ENCODE results near the gene SRCIN1.
"Not testable (repeated sequence)": the region's sequence is repeated elsewhere in the genome, so short reads cannot be mapped to it uniquely, and the experiment has no call there.

The SRCIN1 gene, protein sequence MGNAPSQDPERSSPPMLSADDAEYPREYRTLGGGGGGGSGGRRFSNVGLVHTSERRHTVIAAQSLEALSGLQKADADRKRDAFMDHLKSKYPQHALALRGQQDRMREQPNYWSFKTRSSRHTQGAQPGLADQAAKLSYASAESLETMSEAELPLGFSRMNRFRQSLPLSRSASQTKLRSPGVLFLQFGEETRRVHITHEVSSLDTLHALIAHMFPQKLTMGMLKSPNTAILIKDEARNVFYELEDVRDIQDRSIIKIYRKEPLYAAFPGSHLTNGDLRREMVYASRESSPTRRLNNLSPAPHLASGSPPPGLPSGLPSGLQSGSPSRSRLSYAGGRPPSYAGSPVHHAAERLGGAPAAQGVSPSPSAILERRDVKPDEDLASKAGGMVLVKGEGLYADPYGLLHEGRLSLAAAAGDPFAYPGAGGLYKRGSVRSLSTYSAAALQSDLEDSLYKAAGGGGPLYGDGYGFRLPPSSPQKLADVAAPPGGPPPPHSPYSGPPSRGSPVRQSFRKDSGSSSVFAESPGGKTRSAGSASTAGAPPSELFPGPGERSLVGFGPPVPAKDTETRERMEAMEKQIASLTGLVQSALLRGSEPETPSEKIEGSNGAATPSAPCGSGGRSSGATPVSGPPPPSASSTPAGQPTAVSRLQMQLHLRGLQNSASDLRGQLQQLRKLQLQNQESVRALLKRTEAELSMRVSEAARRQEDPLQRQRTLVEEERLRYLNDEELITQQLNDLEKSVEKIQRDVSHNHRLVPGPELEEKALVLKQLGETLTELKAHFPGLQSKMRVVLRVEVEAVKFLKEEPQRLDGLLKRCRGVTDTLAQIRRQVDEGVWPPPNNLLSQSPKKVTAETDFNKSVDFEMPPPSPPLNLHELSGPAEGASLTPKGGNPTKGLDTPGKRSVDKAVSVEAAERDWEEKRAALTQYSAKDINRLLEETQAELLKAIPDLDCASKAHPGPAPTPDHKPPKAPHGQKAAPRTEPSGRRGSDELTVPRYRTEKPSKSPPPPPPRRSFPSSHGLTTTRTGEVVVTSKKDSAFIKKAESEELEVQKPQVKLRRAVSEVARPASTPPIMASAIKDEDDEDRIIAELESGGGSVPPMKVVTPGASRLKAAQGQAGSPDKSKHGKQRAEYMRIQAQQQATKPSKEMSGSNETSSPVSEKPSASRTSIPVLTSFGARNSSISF

DNA sequence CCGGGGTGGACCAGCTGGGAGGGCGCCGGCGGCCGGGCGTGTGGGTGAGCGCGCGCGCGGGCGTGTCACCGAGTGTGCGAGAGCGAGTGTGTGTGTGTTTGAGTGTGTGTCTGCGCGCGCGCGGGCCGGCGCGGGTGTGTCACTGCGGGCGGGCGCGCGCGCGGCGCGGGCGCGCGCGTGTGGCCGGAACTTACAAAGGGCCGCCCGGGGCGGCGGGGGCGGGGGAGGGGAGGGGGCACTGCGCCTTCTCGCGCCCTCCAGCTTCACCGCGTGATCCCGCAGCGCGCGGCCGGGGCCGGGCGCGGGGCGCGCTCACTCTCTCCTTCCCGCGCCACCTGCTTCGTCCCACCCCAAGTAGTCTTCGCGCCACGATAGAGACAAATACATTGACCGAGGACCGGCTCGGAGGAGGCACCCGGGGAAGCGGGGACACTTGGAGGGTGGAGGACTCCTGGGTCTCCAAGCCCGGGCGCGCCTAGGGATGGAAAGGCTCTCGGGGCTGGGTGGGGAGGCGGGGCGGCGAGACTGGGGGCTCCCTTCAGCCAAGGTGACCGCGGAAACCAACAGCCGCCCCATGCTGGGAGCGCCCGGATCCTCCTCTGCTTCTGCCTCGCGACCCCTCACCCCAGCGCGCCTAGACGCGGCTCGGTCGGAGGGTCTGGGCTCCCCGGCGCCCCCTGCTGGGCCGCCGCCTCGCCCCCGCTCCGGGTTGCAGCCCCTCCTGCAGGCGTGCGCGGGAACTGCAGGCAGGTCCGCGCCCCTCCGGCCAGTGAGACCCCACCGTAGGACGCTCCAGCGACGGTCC, at the start of gene SRCIN1:
SRCIN1 (minus strand) TSS at position 112 of the 805 bp plus-strand sequence. CDS start 247 bp downstream, outside the sequence.
- DNase-seq: peak; percentile 47 to 71

DNA sequence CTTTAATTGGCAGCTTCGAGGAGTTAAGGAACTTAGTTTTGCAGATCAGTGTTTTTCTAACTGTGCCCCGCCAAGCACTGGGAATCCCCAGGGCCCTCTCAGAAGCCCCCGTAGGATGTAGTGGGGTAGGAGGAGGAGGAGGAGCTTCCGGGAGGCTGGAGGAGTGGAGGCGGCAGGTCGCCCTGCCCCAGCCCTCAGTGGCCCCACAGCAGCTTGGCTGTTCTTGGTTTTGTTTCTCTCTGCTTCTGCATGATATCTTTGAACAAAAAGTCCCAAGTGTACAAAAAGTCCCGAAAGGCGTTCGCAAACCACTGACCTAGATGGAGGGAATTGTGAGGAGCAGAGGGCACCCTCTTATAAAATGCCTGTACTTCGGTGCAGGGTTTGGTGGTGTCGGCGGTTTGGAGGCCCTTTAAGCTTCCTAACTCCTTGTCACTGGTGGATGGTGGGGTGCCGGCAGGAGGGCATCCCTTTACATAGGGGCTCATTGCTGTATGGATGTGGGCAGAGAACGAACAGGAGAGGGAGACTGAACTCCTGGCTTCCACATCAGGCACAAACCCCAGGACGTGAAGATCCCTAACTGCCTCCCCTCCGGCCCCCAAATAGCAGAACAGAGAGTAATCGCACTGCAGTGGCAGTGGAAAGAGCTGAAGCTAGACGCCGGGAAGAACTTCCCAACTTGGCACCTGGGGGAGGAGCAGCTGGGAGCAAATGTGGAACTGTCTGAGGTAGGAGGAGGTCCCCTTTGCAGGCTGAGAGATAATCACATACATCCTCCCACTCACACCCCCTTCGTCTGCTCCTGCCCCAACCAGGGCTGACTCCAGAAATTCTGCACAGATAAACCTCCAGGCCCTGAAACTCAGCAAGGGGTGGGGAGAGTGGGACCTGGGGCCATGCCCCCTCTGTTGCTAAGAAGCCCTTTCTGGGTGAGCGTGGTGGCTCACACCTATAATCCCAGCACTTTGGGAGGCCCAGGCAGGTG, 49.0 kb upstream of the SRCIN1 start:
- no peak for DNase-seq

DNA sequence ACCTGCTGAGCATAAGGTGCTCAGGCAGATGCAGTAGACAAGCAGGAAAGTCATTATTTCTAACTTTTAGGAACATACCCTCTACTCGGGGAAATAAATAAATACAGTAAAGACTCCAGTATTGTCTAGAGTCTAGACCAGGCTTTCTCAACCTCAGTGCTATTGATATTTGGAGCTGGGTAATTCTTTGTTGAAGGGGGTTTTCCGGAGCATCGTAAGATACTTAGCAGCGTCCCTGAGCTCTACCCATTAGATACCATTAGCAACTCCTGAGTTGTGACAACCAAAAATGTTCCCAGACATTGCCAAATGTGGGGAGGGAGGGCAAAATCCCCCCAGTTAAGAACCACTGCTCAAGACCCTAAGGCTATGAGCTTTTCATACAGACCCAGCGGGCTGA, 47.9 kb upstream of the SRCIN1 start:
- DNase-seq: no peak

DNA sequence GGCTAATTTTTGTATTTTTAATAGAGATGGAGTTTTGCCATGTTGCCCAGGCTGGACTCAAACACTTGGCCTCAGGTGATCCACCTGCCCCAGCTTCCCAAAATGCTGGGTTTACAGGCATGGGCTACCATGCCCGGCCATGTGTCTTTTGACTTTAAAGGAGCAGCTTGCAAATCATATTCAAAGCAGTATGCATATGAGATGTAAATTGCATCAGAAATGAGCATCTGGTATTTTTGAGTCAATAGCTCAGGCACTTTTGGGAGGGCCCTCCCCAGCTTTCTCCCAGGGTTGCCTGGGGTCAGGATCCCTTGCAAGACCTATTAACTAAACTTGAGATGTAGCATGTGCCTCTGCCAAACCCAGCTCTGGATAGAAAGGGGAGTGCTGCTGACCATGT, 47.5 kb upstream of the SRCIN1 start:
- DNase-seq: no peak

DNA sequence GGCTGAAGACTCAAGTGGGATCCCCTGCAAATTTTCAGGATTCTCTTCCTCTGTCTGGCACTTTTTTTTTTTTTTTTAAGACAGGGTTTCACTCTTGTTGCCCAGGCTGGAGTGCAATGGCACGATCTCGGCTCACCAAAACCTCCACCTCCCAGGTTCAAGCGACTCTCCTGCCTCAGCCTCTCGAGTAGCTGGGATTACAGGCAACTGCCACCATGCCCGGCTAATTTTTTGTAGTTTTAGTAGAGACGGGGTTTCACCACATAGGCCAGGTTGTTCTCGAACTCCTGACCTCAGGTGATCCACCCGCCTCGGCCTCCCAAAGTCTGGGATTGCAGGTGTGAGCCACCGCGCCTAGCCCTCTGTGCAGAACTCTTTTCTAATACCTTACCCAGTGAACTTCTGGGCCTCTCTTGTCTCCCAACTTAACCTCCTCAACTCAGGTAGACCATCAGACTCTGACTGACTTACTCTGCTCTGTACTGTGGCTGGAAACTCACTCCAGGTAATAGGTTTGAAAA, 45.0 kb upstream of the SRCIN1 start:
- not testable (repeated sequence) for DNase-seq

DNA sequence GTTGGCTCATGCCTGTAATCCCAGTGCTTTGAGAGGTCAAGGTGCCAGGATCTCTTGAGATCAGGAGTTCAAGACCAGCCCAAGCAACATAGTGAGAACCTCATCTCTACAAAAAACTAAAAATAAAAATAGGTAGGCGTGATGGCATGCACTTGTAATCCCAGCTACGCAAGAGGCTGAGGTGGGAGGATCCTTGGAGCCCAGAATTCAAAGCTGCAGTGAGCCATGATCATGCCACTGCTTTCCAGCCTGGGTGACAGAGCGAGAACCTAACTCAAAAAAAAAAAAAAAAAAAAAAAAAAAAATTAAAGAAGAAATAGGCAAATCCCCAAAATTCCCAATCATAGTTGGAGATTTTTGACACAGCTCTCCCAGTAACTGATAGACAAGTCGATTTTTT, 32.2 kb upstream of the SRCIN1 start:
- no peak for DNase-seq

DNA sequence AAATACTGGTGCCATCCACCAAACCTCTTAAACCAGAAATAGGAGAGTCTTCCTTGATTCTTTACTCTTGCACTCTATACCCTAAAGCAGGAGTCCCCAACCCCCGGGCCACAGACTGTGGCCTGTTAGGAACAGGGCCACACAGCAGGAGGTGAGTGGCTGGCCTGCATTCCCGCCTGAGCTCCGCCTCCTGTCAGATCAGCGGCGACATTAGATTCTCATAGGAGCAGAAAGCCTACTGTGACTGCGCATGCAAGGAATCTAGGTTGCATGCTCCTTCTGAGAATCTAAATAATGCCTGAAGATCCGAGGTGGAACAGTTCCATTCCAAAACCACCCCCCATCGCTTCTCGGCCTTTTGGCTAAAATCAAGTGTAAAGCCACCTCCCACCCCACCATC, 30.3 kb upstream of the SRCIN1 start:
- no peak for DNase-seq

DNA sequence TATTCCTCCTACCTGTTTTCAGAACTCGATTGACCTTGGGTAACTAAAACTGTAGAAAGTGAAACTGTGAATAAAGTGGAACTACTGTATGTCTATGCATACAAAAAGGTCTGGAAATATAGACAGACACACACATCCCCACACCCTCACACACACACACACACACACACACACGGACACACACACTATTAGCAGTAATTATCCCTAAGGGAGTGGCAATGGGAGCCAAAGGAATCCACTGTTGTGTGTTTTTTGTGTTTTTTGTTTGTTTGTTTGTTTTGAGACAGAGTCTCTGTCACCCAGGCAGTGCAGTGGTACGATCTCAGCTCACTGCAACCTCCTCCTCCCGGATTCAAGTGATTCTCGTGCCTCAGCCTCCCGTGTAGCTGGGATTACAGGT, 26.6 kb upstream of the SRCIN1 start:
- no peak for DNase-seq

DNA sequence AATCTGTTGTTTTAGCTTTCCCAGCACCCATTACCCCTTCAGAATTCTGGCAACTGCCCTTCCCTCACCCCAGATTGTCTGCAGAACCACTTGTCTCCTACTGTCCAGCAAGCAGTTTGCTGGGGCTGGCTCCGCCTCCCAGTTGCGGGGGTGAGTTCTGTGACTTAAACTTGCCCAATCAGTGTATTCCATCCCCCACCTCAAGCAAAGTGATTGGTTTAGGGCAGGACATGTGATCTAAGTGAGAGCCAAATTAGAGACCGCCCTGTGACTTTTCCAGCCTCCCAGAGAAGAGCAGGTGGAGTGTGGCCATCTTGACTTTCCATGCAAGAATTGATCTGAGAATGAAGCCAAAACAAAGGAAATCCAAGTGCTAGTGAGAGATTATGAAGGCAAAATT, 22.7 kb upstream of the SRCIN1 start:
- peak in 1 of 2 experiments; percentile 33 for DNase-seq

DNA sequence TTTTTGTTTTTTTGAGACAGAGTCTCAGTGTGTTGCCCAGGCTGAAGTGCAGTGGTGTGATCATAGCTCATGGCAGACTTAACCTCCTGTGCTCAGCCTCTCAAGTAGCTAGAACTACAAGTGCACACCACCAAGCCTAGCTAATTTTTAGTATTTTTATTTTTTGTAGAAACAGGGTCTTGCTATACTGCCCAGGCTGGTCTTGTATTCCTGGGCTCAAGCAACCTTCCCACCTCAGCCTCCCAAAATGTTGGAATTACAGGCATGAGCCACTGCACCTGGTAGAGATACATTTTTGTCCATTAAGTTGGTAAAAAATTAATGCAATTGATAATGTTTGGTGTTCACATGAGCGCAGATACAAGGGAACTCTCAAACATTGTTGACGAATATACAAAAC, 22.2 kb upstream of the SRCIN1 start:
- DNase-seq: no peak

DNA sequence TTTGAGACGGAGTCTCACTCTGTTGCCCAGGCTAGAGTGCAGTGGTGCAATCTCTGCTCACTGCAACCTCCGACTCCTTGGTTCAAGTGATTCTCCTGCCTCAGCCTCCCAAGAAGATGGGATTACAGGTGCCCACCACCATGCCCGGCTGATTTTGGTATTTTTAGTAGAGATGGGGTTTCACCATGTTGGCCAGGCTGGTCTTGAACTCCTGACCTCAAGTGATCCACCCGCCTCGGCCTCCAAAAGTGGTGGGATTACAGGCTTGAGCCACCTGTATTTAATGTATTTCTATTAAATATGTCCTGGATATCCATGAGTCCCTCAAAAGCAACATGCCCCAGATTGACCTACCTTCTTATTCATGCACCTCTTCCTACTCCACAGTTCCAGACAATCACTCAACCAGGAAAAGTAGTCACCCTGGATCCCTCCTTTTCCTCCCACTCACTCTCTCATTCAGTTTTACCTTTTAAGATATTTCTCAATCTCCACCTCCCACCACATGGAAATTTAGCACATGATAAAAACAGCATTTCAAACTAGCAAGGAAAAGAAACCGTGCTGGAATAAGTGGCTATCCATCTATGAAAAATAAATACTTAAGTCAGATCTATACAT, 21.0 kb upstream of the SRCIN1 start:
- DNase-seq: not testable (repeated sequence)

DNA sequence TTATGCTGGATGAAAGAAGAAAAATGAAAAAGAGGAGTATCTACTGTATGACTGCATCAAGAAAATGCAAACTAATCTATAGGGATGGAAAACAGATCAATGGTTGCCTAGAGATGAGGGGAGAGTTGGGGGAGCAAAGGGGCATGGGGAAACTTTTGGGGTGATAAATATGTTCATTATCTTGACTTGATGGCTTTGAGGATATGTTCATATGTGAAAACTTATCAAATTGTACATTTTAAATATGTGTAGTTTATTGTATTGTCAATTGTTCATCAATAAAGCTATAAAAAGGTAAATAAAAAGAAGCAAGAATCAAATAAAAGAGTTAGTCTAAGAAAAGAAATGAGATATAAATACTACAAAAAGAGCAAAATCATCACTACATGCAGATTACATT, 19.7 kb upstream of the SRCIN1 start:
- no peak for DNase-seq

DNA sequence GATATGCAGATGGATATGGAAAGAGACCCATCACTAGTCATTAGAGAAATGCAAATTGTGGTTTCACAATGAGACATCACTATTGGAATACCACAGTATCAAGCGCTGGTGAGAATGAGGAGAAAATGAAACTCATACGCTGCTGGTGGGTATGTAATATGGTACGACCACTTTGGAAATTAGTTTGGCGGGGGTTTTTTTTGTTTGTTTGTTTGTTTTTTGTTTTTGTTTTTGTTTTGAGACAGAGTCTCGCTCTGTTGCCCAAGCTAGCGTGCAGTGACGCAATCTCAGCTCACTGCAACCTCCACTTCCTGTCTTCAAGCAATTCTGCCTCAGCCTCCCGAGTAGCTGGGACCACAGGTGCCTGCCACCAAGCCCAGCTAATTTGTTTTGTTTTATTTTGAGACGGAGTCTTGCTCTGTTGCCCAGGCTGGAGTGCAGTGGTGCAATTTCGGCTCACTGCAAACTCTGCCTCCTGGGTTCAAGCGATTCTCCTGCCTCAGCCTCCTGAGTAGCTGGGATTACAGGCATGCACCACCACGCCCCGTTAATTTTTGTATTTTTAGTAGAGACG, 19.1 kb upstream of the SRCIN1 start:
- DNase-seq: not testable (repeated sequence)

DNA sequence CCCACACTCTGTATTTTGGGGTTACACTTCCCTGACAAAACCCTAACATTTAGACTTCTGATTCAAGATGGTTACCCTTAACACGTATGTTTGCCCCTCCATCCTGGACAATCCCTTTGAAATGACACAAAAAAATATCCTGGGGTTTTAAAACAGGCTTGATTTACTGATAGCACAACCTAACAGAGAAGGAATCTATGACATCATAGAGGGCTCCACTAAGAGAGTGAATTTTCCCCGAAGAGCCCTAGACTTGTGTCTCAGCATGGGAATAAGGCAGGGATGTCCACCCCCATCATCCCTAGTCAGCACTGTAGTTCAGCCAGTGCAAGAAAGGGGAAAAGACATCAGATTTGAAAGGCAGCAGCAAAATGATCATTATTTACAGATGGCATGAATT, 15.8 kb upstream of the SRCIN1 start:
- DNase-seq: no peak

DNA sequence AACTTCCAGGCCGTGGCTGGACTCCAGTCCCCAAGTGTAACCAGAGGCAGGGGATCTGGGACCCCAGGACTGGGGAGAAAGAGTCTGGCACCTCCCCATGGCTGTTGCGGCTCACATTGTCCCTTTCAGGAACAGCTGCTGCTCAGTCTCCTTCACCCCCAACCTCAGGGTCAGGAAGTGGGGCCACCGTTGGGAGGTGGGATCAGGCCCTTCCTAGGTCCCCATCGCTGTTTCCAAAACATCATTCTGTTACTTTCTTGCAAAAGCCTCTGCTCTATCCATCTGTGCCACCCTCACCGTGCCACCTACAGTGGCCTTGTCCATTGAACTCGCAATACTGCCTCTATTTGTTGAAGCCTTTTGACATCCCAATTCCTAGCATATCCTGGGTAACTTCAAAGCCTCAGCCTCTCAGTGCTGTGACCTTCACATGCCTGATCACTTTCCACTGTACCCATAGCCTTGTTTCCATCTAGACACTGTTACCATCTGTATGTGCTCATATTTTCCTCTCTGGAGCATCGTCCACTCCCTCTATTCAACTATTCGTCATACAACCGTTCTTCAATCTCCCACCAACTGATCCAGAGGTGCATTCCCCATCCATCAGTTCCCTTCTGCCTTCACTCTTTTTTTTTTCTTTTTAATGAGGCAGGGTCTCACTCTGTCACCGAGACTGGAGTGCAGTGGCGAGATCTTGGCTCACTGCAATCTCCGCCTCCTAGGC, 15.0 kb upstream of the SRCIN1 start:
- no peak for DNase-seq

DNA sequence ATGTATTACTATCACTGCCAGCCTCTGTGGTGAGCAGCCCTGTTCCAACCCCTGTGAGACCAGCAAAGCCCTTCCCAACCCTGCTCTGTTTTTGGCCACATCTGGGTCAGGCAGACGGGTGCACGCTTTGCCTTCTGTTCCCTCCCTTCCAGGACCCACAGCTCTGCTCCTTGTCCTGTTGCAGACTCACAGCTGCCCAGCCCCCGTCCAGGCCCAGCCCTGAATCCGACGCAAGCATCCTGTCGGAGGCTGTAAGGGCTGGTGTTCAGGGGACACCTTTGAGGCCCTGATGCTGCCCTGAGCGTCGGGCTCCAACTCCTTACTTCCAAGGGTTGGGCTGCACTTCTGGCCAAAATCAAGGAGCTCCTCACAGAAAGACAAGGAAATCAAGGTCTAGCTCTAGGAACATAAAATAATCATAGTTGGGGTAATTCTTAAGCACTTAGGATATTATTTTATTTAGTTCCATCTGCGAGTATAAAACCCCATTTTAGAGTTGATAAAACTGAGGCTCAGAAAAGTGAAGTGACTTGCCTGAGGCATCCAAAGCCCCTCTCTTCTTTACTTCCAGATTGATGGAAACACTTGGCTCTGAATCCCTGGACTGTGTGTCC, 14.3 kb upstream of the SRCIN1 start:
- DNase-seq: no peak

DNA sequence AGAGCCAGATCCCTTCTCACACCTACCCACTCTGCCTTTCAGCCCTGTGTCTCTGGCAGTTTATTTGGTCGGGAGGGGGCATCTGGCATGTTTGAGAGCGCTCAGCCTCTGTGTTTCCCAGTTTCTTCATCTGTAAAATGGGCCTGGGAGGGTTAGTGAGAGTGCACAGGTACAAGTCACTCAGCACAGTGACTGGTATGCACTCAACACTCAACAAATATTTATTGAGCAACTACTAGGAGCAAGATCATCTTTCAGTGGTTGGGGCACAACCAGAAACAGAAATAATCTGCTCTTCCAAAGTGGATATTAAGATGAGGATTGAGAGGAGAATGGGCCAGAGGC, 13.7 kb upstream of the SRCIN1 start:
- no peak for DNase-seq

DNA sequence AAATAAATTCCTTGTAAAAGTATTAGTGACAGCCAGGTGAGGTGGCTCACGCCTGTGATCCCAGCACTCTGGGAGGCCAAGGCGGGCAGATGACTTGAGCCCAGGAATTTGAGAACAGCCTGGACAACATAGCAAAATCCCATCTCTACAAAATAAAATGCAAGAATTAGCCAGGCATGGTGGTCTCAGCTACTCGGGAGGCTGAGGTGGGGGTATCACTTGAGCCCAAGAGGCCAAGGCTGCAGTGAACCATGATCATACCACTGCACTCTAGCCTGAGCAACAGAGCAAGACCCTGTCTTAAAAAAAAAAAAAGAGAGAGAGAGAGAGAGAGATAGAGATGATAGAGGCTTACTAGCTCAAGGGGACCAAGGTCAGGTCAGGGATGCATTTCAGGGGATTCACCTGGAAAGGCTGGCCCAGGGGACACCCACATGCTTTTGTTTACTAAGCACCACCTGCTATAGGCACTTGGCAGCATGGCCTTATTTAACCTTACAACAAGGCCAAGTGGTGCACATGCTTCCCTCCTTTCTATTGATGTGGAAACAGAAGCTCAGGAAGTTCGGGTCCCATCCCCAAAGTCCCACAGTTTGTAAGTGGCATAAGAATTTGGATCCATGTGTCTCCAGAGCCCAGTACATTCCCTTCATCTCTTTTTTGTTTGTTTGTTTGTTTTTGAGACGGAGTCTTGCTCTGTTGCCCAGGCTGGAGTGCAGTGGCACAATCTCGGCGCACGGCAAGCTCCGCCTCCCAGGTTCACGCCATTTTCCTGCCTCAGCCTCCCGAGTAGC, 12.4 kb upstream of the SRCIN1 start:
- DNase-seq: no peak
